Measurements from ENCODE around the gene FBN1.

DNA sequence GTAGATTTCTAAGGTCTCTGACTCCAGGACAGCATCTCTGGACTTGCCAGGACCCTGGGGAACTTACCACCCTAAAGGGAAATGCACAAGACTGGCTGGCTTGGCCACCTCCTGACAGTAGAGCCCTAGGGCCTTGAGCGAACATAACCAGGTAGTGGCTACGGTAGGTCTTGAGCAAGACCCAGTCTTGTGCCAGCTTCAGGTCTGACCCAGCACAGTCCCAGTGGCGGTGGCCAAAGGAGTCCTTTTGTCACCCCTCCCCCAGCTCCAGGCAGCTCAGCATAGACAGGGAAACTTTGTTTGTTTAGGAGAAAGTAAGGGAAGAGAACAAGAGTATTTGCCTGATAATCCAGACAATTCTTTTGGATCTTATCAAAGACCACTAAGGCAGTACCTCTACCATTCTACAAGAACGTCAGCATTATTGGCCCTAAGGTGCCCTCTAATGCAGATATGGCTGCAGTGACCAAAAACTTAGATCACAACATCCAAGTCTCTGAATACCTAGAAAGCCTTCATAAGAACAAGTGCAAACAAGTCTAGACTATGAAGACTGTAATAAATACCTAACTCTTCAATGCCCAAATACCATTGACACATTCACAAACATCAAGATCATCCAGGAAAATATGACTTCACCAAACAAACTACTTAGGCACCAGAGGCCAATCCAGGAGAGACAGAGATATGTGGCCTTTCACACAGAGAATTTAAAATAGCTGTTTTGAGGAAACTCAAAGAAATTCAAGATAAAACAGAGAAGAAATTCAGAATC is 38.7 kb upstream of the FBN1 start:
- TF ChIP-seq POLR2A (IDR thresholded peaks at IDR 0.05) (no peak), EP300 (IDR thresholded peaks at IDR 0.05) (no peak)
- TF ChIP-seq, protein P1, sequence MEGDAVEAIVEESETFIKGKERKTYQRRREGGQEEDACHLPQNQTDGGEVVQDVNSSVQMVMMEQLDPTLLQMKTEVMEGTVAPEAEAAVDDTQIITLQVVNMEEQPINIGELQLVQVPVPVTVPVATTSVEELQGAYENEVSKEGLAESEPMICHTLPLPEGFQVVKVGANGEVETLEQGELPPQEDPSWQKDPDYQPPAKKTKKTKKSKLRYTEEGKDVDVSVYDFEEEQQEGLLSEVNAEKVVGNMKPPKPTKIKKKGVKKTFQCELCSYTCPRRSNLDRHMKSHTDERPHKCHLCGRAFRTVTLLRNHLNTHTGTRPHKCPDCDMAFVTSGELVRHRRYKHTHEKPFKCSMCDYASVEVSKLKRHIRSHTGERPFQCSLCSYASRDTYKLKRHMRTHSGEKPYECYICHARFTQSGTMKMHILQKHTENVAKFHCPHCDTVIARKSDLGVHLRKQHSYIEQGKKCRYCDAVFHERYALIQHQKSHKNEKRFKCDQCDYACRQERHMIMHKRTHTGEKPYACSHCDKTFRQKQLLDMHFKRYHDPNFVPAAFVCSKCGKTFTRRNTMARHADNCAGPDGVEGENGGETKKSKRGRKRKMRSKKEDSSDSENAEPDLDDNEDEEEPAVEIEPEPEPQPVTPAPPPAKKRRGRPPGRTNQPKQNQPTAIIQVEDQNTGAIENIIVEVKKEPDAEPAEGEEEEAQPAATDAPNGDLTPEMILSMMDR (IDR thresholded peaks at IDR 0.05): no peak
